GM12801 (cell line): ENCODE results near the gene PDE11A.

Experiments used
- CTCF ChIP-seq: IDR thresholded peaks from one replicate; pipeline ENCODE4 v1.5.1; 2011; ENCODE audit warnings: control low read depth; ENCODE audit not compliant: insufficient read length; ENCODE audit errors: extremely low read depth

The PDE11A gene

DNA sequence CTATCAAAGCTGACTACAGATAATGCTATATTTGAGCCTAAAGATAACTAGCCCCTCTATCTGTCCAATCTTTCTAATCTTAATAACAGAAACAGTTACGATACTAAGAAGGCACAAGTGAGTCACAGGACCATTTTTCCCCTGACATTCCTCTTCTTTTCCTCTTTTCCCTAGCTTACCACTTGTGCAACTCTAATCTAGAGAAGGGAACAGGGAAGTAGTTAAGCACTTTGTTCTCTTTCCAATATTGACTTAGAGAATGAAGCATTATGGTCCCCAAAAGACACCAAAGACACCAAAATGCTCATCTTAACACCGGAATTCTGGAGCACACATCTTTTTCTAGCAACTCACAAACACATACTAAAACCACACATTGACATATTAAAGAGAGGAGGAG, 1.8 kb downstream of the PDE11A start:
- TF ChIP-seq CTCF = no peak

- TF ChIP-seq CTCF = no peak
These were observed 3.0 kb downstream of the PDE11A start for GRCh38 chr2:178069551-178069950.

GRCh38 chr2:178068823-178069454, 3.6 kb downstream of the PDE11A start:
- no peak for TF ChIP-seq CTCF

GRCh38 chr2:178066890-178067669, 5.5 kb downstream of the PDE11A start:
- no peak for TF ChIP-seq CTCF

DNA sequence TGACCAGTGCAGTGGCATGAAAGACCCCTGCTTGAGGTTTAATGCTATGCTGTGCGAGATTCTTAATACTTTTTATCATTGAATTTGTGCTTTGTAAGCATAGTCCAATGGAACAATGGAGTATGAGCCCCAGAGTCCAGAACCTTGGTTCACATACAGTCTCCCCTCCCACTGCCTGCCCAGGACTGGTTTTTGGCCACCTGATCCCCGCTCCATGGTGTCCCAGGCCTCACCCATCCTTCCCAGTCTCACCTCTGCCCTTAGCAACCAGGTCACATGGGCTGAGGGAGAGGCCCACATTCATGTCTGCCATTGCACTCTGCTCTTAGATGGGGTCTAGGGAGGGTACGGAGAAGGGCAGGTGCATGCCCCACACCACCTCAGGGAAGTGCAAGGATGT, 6.3 kb downstream of the PDE11A start:
- TF ChIP-seq CTCF = no peak

DNA sequence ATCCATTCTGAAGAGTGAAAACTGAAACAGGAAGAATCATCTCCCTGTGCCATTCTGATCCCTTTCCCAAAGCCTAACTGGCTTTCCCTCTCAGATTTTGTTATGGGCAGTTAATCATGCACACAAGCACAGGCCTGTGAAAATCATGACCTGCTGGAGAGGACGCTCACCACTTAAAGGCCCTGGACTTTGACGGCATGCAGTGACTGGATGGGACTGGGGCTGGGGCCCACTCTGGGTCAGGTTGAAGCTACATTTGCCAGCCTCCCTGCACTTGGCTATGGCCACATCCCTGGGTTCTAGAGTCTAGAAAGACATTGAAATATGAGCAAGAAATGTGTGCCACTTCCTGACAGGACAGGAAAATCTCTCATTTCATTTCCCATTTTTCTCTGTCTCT, 12.9 kb downstream of the PDE11A start:
- no peak for TF ChIP-seq CTCF

DNA sequence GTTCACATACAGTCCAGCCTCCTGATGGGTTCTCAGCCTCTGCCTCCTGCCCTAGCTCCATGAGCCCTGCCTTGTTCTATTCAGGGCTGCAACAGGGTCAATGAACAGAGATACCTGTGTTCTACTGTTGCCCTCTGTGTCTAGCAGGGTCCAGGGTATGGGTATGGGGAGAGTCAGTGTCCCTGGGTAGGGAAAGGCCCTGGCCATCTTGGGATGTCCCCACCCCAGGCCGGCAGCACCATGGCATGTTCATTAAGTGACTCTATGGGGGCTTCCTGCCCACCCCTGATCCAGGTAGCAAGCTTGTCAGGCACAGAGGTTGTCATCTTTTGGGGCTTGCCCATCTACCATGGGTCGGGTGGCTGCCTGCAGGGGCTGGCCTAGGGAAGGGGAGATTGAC, 13.5 kb downstream of the PDE11A start:
- no peak for TF ChIP-seq CTCF
